GM18951 (cell line): Measurements from ENCODE around the gene MT1X.

Source experiments
- POLR2A ChIP-seq: IDR thresholded peaks from 4 replicates; pipeline ENCODE4 v1.6.1; 2011; ENCODE audit warnings: mild to moderate bottlenecking; ENCODE audit not compliant: insufficient read length, insufficient read depth; ENCODE audit errors: extremely low read depth
- in situ Hi-C: fragments of 300-500 bp; cut with MboI; formaldehyde crosslinking; loops from one replicate; pipeline ENCODE4 v1.12.0; 2022; ENCODE audit warnings: low sequenced_read_pairs, mixed read lengths, inconsistent platforms; ENCODE audit not compliant: unreplicated experiment

MT1X gene

DNA sequence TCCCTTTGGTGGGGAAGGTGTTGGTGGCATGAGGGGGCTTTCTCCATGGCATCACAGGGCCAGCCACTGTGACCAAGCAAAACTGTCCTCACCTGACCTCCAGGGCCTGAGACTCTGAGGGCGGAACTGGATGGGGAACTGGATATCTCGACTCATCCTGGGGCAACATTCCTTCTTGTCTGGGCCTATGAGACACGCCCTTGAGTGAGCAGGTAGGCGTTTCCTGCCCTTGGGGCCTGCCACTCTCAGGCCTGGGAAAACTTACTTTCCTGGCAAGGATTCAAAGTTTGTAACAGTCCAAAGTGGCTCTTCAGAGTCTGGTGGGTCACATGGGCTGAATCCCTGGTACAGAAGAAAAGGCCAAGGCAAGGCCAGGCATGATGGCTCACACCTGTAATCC, 9.6 kb downstream of the MT1X start:
- in situ Hi-C loops: no loop called here

DNA sequence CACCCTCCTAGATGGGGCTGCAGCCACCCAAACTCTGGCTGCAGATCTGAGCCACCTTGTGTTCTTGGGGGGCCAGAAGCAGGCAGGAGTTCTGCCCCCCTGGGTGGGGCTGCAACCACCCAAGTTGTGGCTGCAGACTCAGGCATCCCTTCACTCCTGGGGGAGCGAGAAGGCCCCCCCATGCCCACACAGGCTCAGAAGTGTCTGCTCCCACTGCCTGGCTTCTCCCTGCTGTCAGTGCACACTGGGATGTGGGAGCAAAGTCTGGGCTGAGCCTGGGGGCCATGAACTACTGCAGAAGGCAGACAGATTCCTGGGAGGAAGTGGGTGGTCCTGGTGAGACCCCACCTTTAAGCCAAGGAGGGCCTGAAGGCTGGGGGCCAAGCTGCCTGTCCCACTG, 13.0 kb downstream of the MT1X start:
- in situ Hi-C loops: loop anchor here (5.0 kb wide), 1 partner anchor 118 kb away; no protein-coding TSS in a partner anchor
- no peak for TF ChIP-seq POLR2A

More for the DNA sequence above, 9.6 kb downstream of the MT1X start:
- TF ChIP-seq POLR2A: no peak

DNA sequence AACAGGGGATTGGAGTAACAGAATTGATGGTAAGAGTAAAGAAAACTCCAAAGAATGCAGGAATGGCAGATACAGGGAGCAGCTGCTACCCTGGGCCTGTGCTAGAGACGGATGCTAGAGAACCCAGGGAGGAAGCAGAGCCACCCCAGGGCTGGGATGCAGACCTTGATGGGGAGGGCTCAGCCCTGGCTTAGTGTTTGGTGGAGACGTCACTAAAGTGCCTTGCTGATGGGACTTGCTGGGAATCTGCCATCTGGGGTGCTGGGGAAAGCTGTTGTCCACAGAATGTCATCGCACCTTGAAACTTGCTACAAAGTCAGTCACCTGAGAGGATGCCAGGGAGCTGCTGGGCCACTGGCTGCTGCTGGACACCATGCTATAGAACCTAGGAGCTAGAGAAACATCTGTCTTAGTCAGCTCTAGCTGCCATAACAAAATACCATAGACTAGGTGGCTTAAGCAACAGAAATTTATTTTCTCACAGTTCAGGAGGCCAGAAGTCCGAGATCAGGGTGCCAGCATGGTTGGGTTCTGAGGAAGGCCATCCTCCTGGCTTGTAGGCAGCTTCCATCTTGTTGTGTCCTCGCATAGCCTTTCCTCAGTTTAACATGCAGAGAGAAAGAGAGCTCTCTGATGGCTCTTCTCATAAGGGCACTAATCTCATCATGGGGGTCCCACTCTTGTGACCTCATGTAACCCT, 15.3 kb downstream of the MT1X start:
- in situ Hi-C loops: loop anchor here (5.0 kb wide), 1 partner anchor 120 kb away; no protein-coding TSS in a partner anchor
- no peak for TF ChIP-seq POLR2A

DNA sequence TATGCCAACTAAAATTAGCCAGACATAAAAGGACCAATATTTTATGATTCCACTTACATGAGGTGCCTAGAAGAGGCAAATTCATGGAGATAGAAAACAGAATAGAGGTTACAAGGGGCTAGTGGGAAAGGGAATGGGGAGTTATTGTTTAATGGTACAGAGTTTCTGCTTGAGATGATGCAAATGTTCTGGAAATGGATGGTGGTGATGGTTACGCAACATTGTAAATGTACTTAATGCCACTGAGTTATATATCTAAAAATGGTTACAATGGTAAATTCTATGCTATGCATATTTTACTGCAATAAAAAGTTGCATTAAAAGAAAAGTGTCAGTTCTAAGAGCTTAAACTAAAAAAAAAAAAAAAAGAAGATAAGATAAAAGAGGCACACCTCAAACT, 17.9 kb downstream of the MT1X start:
- in situ Hi-C loops: no loop called here
- TF ChIP-seq POLR2A: no peak

DNA sequence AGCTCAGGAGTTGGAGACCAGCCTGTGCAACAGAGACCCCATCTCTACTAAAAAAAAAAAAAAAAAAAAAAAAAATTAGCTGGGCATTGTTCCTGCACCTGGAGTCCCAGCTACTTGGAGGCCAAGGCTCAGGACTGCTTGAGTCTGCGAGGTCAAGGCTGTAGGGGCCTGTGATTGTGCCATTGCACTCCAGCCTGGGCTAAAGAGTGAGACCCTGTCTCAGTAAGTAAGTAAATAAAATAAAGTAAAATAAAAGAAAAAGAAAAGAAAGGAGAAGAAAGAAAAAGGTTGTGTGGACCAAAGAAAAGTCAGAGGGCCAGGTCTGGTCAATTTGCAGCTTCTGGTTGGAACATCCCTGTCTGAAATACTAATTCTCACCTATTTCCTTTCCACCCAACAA, 18.4 kb downstream of the MT1X start:
- TF ChIP-seq POLR2A: no peak
- in situ Hi-C loops: no loop called here

DNA sequence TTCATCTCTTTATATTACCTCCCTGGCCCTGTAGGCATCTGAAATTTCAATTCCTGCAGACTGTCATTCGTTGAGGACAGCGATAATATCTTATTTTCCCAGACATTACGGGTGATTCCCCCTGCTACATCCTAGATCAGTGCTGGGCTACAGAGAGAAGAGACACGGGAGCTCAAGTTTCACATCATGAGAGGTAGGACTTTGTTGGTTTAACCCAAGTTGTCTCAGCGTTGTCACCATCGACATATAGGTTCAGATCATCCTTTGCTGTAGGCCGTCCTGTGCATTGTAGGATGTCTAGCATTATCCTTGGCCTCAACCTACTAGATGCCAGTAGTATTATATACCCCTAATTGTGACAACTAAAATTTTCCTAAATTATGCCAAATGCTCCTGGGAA, 19.3 kb downstream of the MT1X start:
- in situ Hi-C loops: no loop called here
- TF ChIP-seq POLR2A: no peak

DNA sequence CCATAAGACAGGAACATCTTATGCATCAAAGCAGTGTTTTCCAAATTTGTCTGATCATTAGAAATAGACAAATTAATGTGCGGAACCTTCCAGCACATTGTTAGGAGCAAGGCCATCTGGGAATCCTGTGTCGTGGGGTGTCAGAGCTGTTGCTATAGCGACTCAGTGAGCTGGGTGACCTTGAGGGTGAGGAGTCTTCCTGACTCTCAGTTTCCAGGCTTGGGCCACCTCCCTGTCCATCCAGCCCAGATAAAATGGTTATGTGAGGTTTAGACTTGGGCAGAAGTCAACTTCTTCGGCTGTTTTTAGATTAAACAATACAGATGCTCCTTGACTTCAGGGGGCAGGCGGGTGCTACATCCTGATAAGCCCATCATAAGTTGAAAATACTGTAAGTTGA, 20.6 kb downstream of the MT1X start:
- no peak for TF ChIP-seq POLR2A
- in situ Hi-C loops: no loop called here

DNA sequence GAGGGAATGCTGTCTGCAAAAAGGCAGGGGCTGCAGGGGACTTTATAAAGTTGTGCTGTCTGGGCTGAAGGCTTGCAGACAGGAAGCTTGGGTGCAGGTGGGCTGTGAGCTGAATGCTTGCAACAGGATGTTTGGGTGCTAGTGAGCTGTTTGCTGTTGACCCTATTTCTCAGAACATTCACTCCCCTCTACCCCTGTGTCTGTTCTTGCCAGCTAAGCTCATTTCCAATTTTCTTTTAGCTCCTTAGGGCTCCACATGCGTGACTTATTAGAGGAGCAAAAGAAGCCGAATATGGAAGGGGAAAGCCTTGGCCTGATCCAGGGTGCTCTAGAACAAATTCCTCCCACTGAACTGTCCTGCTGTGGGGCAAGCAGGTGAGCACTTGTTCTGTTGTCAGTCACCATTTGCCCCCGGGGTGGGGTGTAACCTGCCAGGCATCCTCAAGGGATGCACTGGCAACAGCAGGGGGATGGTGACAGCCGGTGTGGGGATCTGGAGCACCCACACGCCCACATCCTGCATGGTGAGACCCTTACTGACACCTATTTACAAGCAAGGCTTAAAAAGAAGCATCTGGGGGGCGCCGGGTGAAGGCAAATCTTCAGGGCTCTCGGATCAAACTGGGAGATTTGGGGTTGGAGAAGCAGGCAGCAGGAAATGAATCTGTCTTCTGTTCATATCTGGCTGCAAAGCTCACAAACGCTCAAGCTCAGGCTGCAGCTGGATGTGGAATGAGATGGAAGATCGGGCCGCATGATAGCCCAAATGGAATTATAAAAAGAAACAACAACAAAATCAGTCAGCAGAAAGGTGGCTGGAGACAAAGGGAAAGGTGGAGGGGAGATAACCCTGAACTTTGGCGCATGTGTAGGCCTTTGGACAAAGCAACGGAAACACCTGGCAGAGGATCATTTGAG, 26.5 kb downstream of the MT1X start:
- TF ChIP-seq POLR2A: no peak
- in situ Hi-C loops: no loop called here

DNA sequence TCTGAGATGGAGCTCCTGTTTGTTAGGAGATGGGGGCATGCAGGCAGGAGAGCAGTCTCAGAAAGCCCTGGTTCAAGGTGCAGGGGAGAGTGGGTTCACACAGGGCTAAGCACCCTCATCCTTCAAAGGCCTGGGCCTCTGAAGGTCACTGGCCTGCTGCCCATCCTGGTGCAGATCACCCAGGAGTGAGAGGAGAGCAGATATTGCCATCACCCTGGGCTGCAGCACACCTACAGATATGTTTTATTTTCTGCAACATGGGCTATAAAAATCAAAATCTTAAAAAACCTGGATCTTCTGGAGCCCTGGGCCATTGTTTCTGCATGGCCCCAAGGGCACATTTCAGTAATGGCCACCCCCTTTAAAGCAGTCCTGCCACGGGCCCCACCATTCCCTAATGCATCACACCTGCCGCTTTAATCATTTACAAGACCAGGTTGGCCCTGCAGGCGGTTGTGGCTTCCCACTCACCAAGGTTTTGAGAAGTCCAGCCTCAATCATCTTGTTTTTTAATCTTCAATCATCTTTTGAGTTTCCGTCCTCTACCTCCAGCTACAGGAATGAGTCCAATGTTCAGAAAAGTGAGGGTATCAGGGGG, 27.3 kb downstream of the MT1X start:
- TF ChIP-seq POLR2A: no peak
- in situ Hi-C loops: no loop called here

DNA sequence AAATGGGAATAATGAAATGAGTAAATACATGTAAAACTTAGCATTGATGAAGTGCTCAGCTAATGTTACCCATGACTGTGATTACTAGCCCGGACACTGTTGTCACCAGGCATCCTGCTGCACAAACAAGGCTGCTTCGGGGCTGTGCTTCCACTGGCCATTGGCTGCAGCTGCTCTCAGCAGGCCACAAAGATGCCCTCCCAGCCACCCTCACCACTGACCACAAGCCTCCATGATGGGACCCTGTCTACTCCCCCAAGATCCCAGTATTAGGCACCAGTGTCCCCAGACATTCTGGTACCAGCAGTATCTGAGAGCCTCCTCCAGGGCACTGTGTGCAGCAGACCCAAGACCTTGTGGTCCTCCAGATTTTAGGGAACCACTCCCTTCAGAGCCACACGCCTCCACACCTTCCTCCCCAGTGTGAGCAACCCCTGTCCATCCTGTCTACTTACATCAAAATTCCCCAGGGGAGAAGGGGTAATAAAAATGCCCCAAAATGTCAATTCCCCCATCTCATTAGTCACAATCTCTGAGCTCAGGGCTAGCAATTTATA, 28.0 kb downstream of the MT1X start:
- in situ Hi-C loops: no loop called here
- no peak for TF ChIP-seq POLR2A

DNA sequence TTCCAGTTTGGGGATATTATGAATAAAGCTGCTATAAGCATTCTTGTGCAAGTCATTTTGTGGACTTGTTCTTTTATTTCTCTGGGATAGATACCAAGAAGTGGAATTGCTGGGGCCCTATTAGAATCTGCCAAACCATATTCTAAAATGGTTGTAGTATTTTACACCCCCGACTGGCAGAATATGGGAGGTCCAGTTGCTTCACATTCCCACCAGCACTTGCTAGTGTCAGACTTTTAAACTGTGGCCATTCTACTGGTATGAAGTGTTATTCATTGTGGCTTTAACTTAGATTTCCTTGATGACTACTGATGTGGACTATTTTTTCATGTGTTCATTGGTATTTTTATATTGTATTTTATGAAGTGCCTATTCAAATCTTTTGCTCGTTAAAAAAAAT, 29.6 kb downstream of the MT1X start:
- in situ Hi-C loops: no loop called here
- no peak for TF ChIP-seq POLR2A

DNA sequence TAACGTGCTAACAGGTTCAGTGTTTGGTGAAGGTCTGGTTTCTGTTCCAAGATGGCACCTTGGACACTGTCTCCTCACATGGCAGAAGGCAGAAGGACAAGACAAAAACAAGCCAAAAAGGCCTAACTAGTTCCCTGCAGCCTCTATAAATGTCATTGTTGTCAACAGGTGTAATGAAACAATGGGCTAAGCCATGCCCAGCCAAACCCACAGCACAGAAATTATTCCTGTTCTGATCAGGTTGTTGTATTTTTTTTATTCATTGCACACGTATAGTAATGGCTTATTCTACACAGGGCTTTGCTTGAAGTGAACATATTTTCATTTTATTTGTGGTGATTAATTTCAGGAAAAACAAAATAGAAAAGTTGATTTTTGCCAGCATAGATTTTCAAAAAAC, 31.5 kb downstream of the MT1X start:
- no peak for TF ChIP-seq POLR2A
- in situ Hi-C loops: no loop called here

DNA sequence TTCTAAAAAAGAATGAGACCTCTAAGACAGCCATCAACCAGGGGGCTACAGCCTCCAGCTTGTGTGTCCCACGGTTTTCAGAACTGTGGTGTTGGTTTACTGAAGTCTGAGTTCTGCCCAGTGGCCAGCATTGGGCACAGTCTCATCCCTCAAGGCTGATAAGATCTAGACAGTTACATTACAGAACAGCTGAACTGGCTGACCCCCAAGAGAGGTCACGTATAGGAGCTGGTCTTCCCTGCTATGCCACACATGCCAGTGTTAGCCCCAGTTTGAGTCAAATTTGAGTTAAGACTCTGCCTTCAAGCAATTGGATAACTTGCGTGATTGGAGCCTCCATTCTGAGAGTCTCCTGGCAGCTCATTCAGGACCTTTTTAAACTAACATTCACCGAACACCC, 32.9 kb downstream of the MT1X start:
- no peak for TF ChIP-seq POLR2A
- in situ Hi-C loops: no loop called here
